M059J (cell line): ENCODE data around the gene PRLHR. TPM values are rescaled to one million over a fixed set of nuclear protein-coding genes. Genes with fewer than 3 reads are reported as not detected.

Source experiments
- DNase-seq: peaks from one replicate; pipeline ENCODE4 v3.0.0-alpha.2; 2012; ENCODE audit warnings: low read depth
- total RNA-seq: library from RNA; depleted of rRNA; stranded (reverse); fragments of >200 nt; shearing (Covaris generic); gene quantifications from 2 replicates; pipeline ENCODE4 v1.2.3, GENCODE V29; 2014; rRNA removed

Gene PRLHR
- total RNA-seq, 1 experiment from 2014 or later = not detected

GRCh38 chr10:118563373-118563890 lies 32.0 kb downstream of the PRLHR start:
- no peak for DNase-seq

- no peak for DNase-seq
Measured at GRCh38 chr10:118562851-118563250, 32.6 kb downstream of the PRLHR start.

GRCh38 chr10:118557946-118558345 lies 37.5 kb downstream of the PRLHR start:
- DNase-seq = no peak

GRCh38 chr10:118551535-118552100 lies 43.8 kb downstream of the PRLHR start:
- no peak for DNase-seq

- DNase-seq = no peak
Measured at GRCh38 chr10:118547282-118547681, 48.2 kb downstream of the PRLHR start.

- DNase-seq = no peak
Measured at GRCh38 chr10:118546479-118546878, 49.0 kb downstream of the PRLHR start.

GRCh38 chr10:118545381-118545780 lies 50.1 kb downstream of the PRLHR start:
- no peak for DNase-seq

GRCh38 chr10:118544401-118544948 lies 51.0 kb downstream of the PRLHR start:
- DNase-seq = no peak

GRCh38 chr10:118543714-118544400 lies 51.6 kb downstream of the PRLHR start:
- peak; percentile 51 for DNase-seq

- DNase-seq = no peak
Measured at GRCh38 chr10:118542745-118543144, 52.7 kb downstream of the PRLHR start.

GRCh38 chr10:118542205-118542604 lies 53.2 kb downstream of the PRLHR start:
- DNase-seq = no peak

- DNase-seq = no peak
Measured at GRCh38 chr10:118541718-118542117, 53.7 kb downstream of the PRLHR start.

Other genes starting within 250 kb of the PRLHR start
- gene CACUL1, start 159.3 kb upstream of the PRLHR start, total RNA-seq = 23.2 and 33.7 TPM in 2 replicates